HG02763 (cell line): ENCODE measurements around the gene ABCA4.

Source experiments
- ATAC-seq: cut with Tn5 transposase; IDR thresholded peaks from one replicate; pipeline ENCODE4 v1.9.1; 2021; ENCODE audit warnings: mild to moderate bottlenecking, moderate library complexity; ENCODE audit not compliant: unreplicated experiment

The ABCA4 gene

GRCh38 chr1:94124538-94124937 is 3.6 kb upstream of the ABCA4 start:
- no peak for ATAC-seq

GRCh38 chr1:94122201-94122970 is 1.4 kb upstream of the ABCA4 start:
- no peak for ATAC-seq

GRCh38 chr1:94121411-94121821 is 468 bp upstream of the ABCA4 start:
- no peak for ATAC-seq

- no peak for ATAC-seq
Measured at GRCh38 chr1:94120570-94120901, 412 bp downstream of the ABCA4 start.

- ATAC-seq, result no peak
Measured at GRCh38 chr1:94119796-94120569, 965 bp downstream of the ABCA4 start.

- ATAC-seq, result no peak
Measured at GRCh38 chr1:94119306-94119705, 1.6 kb downstream of the ABCA4 start.

GRCh38 chr1:94118471-94118870 is 2.5 kb downstream of the ABCA4 start:
- no peak for ATAC-seq

- ATAC-seq, result no peak
Measured at GRCh38 chr1:94118013-94118412, 2.9 kb downstream of the ABCA4 start.

- ATAC-seq, result no peak
Measured at GRCh38 chr1:94117259-94117851, 3.6 kb downstream of the ABCA4 start.

GRCh38 chr1:94115900-94116436 is 5.0 kb downstream of the ABCA4 start:
- ATAC-seq, result no peak

GRCh38 chr1:94115254-94115899 is 5.6 kb downstream of the ABCA4 start:
- no peak for ATAC-seq

- ATAC-seq, result no peak
Measured at GRCh38 chr1:94113589-94114226, 7.2 kb downstream of the ABCA4 start.

GRCh38 chr1:94111879-94112278 is 9.1 kb downstream of the ABCA4 start:
- ATAC-seq, result no peak

- no peak for ATAC-seq
Measured at GRCh38 chr1:94110946-94111740, 9.8 kb downstream of the ABCA4 start.

- ATAC-seq, result no peak
Measured at GRCh38 chr1:94110021-94110761, 10.8 kb downstream of the ABCA4 start.

GRCh38 chr1:94109478-94109877 is 11.5 kb downstream of the ABCA4 start:
- no peak for ATAC-seq

GRCh38 chr1:94107141-94107540 is 13.8 kb downstream of the ABCA4 start:
- ATAC-seq, result no peak

- no peak for ATAC-seq
Measured at GRCh38 chr1:94106716-94107115, 14.2 kb downstream of the ABCA4 start.

- ATAC-seq, result no peak
Measured at GRCh38 chr1:94105957-94106529, 14.9 kb downstream of the ABCA4 start.
